ENCODE results near the gene UBE3A.

Gene UBE3A

GRCh38 chr15:25408929-25409328, 29.9 kb downstream of the UBE3A start:
- no peaks in the 10 kb centered on the region for H3K9me3 ChIP-seq (ENCODE audit: severe bottlenecking)
- H3K27me3 ChIP-seq (ENCODE audit: insufficient read depth, low read depth, severe bottlenecking) = no peaks in the 10 kb centered on the region
- no peak overlapping the region for H3K27ac ChIP-seq
- TF ChIP-seq, protein P1, sequence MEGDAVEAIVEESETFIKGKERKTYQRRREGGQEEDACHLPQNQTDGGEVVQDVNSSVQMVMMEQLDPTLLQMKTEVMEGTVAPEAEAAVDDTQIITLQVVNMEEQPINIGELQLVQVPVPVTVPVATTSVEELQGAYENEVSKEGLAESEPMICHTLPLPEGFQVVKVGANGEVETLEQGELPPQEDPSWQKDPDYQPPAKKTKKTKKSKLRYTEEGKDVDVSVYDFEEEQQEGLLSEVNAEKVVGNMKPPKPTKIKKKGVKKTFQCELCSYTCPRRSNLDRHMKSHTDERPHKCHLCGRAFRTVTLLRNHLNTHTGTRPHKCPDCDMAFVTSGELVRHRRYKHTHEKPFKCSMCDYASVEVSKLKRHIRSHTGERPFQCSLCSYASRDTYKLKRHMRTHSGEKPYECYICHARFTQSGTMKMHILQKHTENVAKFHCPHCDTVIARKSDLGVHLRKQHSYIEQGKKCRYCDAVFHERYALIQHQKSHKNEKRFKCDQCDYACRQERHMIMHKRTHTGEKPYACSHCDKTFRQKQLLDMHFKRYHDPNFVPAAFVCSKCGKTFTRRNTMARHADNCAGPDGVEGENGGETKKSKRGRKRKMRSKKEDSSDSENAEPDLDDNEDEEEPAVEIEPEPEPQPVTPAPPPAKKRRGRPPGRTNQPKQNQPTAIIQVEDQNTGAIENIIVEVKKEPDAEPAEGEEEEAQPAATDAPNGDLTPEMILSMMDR (IDR thresholded peaks at IDR 0.05; ENCODE audit: low read depth, low read length) = no peak
- peaks cover 26% of the 10 kb centered on the region for H3K36me3 ChIP-seq
- H3K4me3 ChIP-seq (ENCODE audit: low read depth, low read length) = no peak overlapping the region
- no peak for DNase-seq

DNA sequence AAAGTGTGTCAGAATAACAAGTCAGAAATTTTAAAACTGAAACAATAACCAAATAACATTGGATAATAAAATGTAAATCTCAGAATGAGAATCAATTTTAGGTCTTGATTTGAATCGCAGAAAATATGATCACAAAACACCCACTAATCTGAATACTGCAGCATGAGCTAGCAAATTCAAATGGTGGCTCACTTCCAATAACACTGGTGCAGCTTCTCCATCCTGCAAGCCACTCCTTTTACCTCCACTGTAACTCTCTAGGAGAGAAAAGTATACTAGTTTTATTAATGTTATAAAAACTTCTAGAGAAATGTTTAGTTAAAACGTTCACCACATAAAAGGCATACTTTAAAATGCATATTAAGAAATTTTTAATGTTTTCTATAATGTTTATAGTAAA, 30.4 kb downstream of the UBE3A start:
- no peak for DNase-seq
- Histone ChIP-seq H3K27me3 (ENCODE audit: insufficient read depth, low read depth, severe bottlenecking) (no peaks in the 10 kb centered on the region), H3K9me3 (ENCODE audit: severe bottlenecking) (no peaks in the 10 kb centered on the region), H3K36me3 (peaks cover 31% of the 10 kb centered on the region), H3K27ac (no peak overlapping the region), H3K4me3 (ENCODE audit: low read depth, low read length) (no peak overlapping the region)
- TF ChIP-seq, protein P1 (IDR thresholded peaks at IDR 0.05; ENCODE audit: low read depth, low read length) = no peak

DNA sequence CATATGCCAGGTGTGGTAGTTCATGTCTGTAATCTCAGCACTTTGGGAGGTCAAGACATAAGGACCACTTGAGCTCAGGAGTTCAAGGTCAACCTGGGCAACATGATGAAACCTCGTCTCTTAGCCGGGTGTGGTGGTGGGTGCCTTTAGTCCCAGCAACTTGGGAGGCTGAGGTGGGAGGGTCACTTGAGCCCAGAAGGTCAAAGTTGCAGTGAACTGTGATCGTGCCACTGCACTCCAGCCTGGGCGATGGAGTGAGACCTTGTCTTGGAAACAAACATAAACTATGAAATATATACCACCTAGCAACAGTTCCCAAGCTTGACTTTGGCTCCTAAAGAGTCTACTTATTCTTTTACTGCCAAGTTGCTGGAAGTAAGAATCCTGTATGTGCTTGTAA, 30.9 kb downstream of the UBE3A start:
- TF ChIP-seq, protein P1 (IDR thresholded peaks at IDR 0.05; ENCODE audit: low read depth, low read length) = no peak
- no peak overlapping the region for H3K4me3 ChIP-seq (ENCODE audit: low read depth, low read length)
- no peak for DNase-seq
- H3K36me3 ChIP-seq = peaks cover 35% of the 10 kb centered on the region
- no peaks in the 10 kb centered on the region for H3K9me3 ChIP-seq (ENCODE audit: severe bottlenecking)
- H3K27me3 ChIP-seq (ENCODE audit: insufficient read depth, low read depth, severe bottlenecking) = no peaks in the 10 kb centered on the region
- no peak overlapping the region for H3K27ac ChIP-seq

DNA sequence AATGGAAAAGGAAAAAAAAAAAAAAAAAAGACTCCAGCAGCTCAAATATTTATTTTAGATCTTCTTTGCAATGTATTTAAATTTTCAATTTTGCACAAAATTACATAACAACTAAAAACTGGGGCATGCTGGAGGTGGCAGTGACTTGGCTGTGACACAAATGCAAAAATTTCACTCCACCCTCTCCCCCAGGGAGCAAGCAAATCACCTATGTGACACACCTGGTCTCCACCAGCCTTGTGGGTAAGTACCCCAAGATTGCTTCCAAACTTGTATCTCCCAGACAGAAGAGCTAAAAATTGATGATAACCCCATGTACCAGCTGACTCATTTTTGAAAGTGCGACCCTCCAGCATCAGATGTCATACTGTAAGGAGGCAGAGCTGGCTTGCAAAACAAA, 32.0 kb downstream of the UBE3A start:
- Histone ChIP-seq H3K4me3 (ENCODE audit: low read depth, low read length) (no peak overlapping the region), H3K27me3 (ENCODE audit: insufficient read depth, low read depth, severe bottlenecking) (no peaks in the 10 kb centered on the region), H3K9me3 (ENCODE audit: severe bottlenecking) (no peaks in the 10 kb centered on the region), H3K36me3 (peaks cover 46% of the 10 kb centered on the region), H3K27ac (no peak overlapping the region)
- TF ChIP-seq, protein P1 (IDR thresholded peaks at IDR 0.05; ENCODE audit: low read depth, low read length) = no peak
- DNase-seq = no peak

- Histone ChIP-seq H3K4me3 (ENCODE audit: low read depth, low read length) (no peak overlapping the region), H3K27ac (no peak overlapping the region), H3K27me3 (ENCODE audit: insufficient read depth, low read depth, severe bottlenecking) (no peaks in the 10 kb centered on the region), H3K9me3 (ENCODE audit: severe bottlenecking) (no peaks in the 10 kb centered on the region), H3K36me3 (peaks cover 50% of the 10 kb centered on the region)
- no peak for DNase-seq
- TF ChIP-seq, protein P1 (IDR thresholded peaks at IDR 0.05; ENCODE audit: low read depth, low read length) = no peak
Observed at GRCh38 chr15:25406261-25406660, 32.6 kb downstream of the UBE3A start.

- Histone ChIP-seq H3K36me3 (peaks cover 53% of the 10 kb centered on the region), H3K27ac (no peak overlapping the region), H3K27me3 (ENCODE audit: insufficient read depth, low read depth, severe bottlenecking) (no peaks in the 10 kb centered on the region), H3K4me3 (ENCODE audit: low read depth, low read length) (no peak overlapping the region), H3K9me3 (ENCODE audit: severe bottlenecking) (no peaks in the 10 kb centered on the region)
- TF ChIP-seq, protein P1 (IDR thresholded peaks at IDR 0.05; ENCODE audit: low read depth, low read length) = no peak
- DNase-seq = no peak
Observed at GRCh38 chr15:25403771-25404170, 35.1 kb downstream of the UBE3A start.

All from WERI-Rb-1 (cell line).